Tibial artery (tissue), 4 donors: Measurements from ENCODE around the gene PALLD.

Experiments used
- DNase-seq, 2 donors: peaks; one replicate each; pipeline ENCODE4 v3.0.0-alpha.2; 2019
- H3K27ac ChIP-seq, 2 donors: fragments of 200-600 bp; sonication (generic) in 1 of 2; 1 replicate in 1 of 2; 2 replicates in 1 of 2; pipeline ENCODE4 v1.5.1; 2018 to 2019; ENCODE audit warnings: mild to moderate bottlenecking in 1 of 2
- H3K27me3 ChIP-seq, 2 donors: fragments of 200-600 bp; sonication (generic) in 1 of 2; one replicate each; pipeline versions ENCODE4 v1.5.1 to v1.6.0; 2016 to 2019
- H3K36me3 ChIP-seq, 3 donors: fragments of 200-600 bp; sonication (generic) in 2 of 3; one replicate each; pipeline ENCODE4 v1.5.1; 2016 to 2019; ENCODE audit warnings: mild to moderate bottlenecking in 2 of 3
- H3K4me1 ChIP-seq, 4 donors: fragments of 200-600 bp; sonication (generic) in 2 of 4; 1 replicate in 3 of 4; 2 replicates in 1 of 4; pipeline ENCODE4 v1.5.1; 2016 to 2019
- H3K4me3 ChIP-seq, 2 donors: fragments of 200-600 bp; sonication (generic) in 1 of 2; 1 replicate in 1 of 2; 2 replicates in 1 of 2; pipeline ENCODE4 v1.5.1; 2018 to 2019; ENCODE audit warnings: mild to moderate bottlenecking in 2 of 2
- H3K9me3 ChIP-seq, 3 donors: fragments of 200-600 bp; sonication (generic) in 1 of 3; one replicate each; pipeline ENCODE4 v1.5.1; 2016 to 2019
- intact Hi-C: fragments of 100-400 bp; cut with DNase I; formaldehyde crosslinking; loops from one replicate; pipeline ENCODE4 v1.15.0; 2023; ENCODE audit warnings: low total_unique reads
- TF ChIP-seq, protein P1 (sequence below), 2 experiments: fragments of 200-600 bp in 1 of 2; fragments of 450-650 bp in 1 of 2; IDR thresholded peaks; one replicate each; pipeline ENCODE4 v1.5.1; 2017 to 2019; ENCODE audit warnings: antibody characterized with exemption in 2 of 2, mild to moderate bottlenecking in 1 of 2, moderate library complexity in 1 of 2

Gene PALLD

DNA sequence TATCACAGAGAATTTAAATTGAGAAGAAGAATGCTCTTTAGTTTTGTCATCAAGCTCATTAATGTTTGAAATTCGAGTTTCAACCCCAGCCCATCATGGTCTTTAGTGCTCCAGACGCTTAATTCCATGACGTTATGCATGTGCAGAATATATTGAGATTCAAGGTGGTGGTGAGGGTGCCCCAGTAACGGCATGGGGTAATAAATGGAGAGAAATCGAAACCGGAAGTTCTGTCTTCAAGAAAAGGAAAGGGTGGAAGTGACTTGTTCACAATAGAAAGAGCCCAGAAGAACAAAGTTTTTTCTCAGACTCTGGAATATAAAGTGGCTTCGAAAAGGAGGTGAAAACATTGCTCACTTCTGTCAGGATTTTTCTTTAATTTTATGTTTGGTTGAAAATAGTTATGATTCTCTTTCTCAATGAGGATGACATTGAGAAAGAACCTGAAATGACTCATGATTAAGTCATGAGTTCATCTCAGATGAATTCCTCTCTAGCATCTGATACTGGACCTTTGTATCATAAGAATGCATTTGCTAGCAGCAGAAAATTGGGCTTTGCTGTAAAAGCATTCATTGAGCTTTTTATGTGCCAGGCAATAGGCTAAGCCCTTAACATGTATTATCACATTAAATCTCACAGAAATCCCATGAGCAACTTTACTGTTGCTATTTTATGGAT lies 15.8 kb upstream of the PALLD start:
- no peak for DNase-seq
- intact Hi-C loops = loop anchor here (10.0 kb wide), 1 partner anchor 166 kb away; the partner anchor contains the start of gene DDX60

DNA sequence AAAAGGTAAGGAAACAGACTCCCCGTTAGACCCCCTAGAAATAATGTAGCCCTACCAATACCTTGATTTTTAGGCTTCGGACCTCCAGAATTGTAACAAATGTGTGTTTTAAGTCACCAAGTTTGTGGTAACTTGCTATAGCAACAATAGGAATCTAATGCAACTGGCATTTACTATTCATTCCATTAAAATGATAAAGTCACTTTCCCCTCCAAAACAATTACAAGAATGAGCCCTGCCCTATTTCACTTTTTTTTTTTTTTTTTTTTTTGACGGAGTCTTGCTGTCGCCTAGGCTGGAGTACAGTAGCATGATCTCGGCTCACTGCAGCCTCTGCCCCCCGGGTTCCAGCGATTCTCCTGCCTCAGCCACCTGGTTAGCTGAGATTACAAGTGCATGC lies 13.0 kb upstream of the PALLD start:
- H3K9me3 ChIP-seq = no peaks in the 10 kb centered on the region
- DNase-seq = no peak
- H3K27ac ChIP-seq = no peak overlapping the region
- TF ChIP-seq, protein P1, sequence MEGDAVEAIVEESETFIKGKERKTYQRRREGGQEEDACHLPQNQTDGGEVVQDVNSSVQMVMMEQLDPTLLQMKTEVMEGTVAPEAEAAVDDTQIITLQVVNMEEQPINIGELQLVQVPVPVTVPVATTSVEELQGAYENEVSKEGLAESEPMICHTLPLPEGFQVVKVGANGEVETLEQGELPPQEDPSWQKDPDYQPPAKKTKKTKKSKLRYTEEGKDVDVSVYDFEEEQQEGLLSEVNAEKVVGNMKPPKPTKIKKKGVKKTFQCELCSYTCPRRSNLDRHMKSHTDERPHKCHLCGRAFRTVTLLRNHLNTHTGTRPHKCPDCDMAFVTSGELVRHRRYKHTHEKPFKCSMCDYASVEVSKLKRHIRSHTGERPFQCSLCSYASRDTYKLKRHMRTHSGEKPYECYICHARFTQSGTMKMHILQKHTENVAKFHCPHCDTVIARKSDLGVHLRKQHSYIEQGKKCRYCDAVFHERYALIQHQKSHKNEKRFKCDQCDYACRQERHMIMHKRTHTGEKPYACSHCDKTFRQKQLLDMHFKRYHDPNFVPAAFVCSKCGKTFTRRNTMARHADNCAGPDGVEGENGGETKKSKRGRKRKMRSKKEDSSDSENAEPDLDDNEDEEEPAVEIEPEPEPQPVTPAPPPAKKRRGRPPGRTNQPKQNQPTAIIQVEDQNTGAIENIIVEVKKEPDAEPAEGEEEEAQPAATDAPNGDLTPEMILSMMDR (IDR thresholded peaks at IDR 0.05) = no peak
- H3K36me3 ChIP-seq = no peaks in the 10 kb centered on the region
- no peaks in the 10 kb centered on the region for H3K27me3 ChIP-seq
- intact Hi-C loops = loop anchor here (10.0 kb wide), 1 partner anchor 169 kb away; the partner anchor contains the start of gene DDX60
- H3K4me3 ChIP-seq = no peak overlapping the region
- peaks cover 0 to 9% (median 2%) of the 10 kb centered on the region in 4 donors for H3K4me1 ChIP-seq

More for the DNA sequence above, 15.8 kb upstream of the PALLD start:
- H3K27ac ChIP-seq = peak overlapping the region; percentile 92 to 94
- H3K27me3 ChIP-seq = no peaks in the 10 kb centered on the region
- TF ChIP-seq, protein P1 (IDR thresholded peaks at IDR 0.05) = no peak
- peak overlapping the region; percentile 74 to 78 for H3K4me3 ChIP-seq
- peaks cover 0 to 9% (median 2%) of the 10 kb centered on the region in 4 donors for H3K4me1 ChIP-seq
- H3K9me3 ChIP-seq = no peaks in the 10 kb centered on the region
- H3K36me3 ChIP-seq = no peaks in the 10 kb centered on the region

DNA sequence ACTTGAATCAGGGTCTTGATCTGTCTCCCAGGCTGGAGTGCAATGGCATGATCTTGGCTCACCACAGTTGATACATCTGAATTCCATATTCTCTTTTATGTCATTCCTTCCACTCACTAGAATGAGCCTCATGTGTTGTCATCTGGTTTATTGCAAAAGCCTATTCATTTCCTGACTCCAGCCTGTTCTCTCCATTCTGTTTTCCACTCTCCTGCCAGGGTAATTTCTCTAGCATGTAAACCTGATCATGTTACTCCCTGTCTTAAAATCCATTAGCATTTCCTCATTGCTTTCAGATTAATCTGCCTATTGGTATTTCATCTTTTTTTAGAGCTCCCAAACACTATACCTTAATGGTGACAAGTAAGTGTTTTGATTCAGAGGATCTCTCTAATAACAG lies 12.2 kb upstream of the PALLD start:
- Histone ChIP-seq H3K27ac (no peak overlapping the region), H3K4me3 (no peak overlapping the region), H3K27me3 (no peaks in the 10 kb centered on the region), H3K36me3 (no peaks in the 10 kb centered on the region), H3K9me3 (no peaks in the 10 kb centered on the region), H3K4me1 (peaks cover 0 to 9% (median 2%) of the 10 kb centered on the region in 4 donors)
- TF ChIP-seq, protein P1 (IDR thresholded peaks at IDR 0.05) = no peak
- no peak for DNase-seq
- intact Hi-C loops = loop anchor here (10.0 kb wide), 1 partner anchor 170 kb away; the partner anchor contains the start of gene DDX60

DNA sequence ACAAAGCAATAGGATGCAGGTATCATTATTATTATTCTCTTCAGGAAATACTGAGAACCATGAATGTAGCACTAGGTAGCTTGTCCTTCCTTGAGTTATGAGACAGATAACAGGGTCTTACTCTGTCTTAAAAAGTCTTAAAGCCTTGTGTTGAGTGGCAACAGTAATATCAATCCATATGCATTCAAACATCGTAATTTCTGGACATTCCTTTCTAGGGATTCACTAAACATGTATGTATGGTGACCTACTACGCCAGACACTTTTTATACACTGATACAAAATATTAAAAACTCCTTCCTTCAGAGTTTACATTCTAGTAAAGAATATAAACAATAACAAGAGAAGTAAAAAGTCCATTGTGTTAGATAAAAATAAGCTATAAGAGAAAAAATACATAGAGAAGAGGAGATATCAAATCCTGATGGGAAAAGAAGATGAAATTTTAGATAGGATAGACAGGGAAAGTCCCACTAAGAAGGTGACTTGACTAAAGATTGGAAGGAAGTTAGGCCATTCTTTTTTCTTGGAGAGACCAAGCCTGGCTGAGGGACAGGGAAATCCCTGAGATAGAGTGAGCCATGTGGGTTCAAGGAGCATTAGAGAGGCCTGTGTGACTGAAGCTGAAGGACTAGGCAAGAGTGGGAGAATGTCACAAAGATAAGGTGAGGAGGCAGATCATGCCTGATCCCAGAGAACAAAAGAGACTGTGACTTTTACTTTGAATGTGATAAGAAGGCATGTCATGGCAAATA lies 11.5 kb upstream of the PALLD start:
- Histone ChIP-seq H3K9me3 (no peaks in the 10 kb centered on the region), H3K27ac (no peak overlapping the region), H3K27me3 (no peaks in the 10 kb centered on the region), H3K36me3 (no peaks in the 10 kb centered on the region), H3K4me1 (peaks cover 0 to 9% (median 2%) of the 10 kb centered on the region in 4 donors), H3K4me3 (no peak overlapping the region)
- no peak for DNase-seq
- TF ChIP-seq, protein P1 (IDR thresholded peaks at IDR 0.05) = no peak
- intact Hi-C loops = loop anchor here (10.0 kb wide), 1 partner anchor 171 kb away; the partner anchor contains the start of gene DDX60

DNA sequence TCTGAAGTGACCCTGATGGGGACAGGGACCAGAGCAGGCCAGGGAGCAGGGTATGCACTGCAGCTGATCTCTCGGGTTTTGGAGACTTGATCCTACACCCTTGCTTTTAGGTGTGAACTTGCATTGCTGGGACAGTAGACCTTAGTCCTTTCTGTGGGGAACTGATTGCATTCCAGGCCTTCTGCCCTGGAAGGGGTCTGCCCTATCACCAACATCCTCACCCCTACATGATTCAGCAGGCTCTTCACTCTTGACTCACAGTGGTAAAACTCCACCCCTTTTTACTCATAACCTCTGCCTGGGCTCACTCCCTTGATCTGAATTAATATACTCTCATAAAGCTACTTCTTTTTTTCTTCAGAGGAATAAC lies 10.0 kb upstream of the PALLD start:
- no peak overlapping the region for H3K27ac ChIP-seq
- H3K36me3 ChIP-seq = no peaks in the 10 kb centered on the region
- H3K4me1 ChIP-seq = peaks cover 0 to 1% (median 0%) of the 10 kb centered on the region in 4 donors
- TF ChIP-seq, protein P1 (IDR thresholded peaks at IDR 0.05) = no peak
- H3K4me3 ChIP-seq = no peak overlapping the region
- H3K27me3 ChIP-seq = no peaks in the 10 kb centered on the region
- no peaks in the 10 kb centered on the region for H3K9me3 ChIP-seq
- intact Hi-C loops = loop anchor here (10.0 kb wide), 1 partner anchor 172 kb away; the partner anchor contains the start of gene DDX60
- DNase-seq = no peak
